Fibroblast of the aortic adventitia (primary cell): ENCODE measurements around the gene ANKRD27. TPM values are rescaled to one million over a fixed set of nuclear protein-coding genes. Genes with fewer than 3 reads are reported as not detected.

ENCODE experiments used
- DNase-seq: peaks from one replicate; pipeline ENCODE4 v3.0.0-alpha.2; 2010; ENCODE audit warnings: low read depth
- H3K4me3 ChIP-seq: 2 replicates; pipeline ENCODE4 v1.5.1; 2011; ENCODE audit warnings: low read depth, mild to moderate bottlenecking, control low read depth, low read length, moderate library complexity
- total RNA-seq: library from RNA; depleted of rRNA; stranded (reverse); fragments of >200 nt; gene quantifications from 2 replicates; pipeline ENCODE4 v1.2.3, GENCODE V29; 2012; ENCODE audit warnings: low replicate concordance
- TF ChIP-seq, protein P1 (sequence below): IDR thresholded peaks from 2 replicates; pipeline ENCODE4 v1.5.1; 2011; ENCODE audit warnings: mild to moderate bottlenecking, low read length, control low read depth, inconsistent platforms; ENCODE audit not compliant: insufficient read depth

The ANKRD27 gene
- total RNA-seq, 1 donor: 29.0 TPM

- DNase-seq: peak; percentile 10
- TF ChIP-seq, protein P1, sequence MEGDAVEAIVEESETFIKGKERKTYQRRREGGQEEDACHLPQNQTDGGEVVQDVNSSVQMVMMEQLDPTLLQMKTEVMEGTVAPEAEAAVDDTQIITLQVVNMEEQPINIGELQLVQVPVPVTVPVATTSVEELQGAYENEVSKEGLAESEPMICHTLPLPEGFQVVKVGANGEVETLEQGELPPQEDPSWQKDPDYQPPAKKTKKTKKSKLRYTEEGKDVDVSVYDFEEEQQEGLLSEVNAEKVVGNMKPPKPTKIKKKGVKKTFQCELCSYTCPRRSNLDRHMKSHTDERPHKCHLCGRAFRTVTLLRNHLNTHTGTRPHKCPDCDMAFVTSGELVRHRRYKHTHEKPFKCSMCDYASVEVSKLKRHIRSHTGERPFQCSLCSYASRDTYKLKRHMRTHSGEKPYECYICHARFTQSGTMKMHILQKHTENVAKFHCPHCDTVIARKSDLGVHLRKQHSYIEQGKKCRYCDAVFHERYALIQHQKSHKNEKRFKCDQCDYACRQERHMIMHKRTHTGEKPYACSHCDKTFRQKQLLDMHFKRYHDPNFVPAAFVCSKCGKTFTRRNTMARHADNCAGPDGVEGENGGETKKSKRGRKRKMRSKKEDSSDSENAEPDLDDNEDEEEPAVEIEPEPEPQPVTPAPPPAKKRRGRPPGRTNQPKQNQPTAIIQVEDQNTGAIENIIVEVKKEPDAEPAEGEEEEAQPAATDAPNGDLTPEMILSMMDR: no peak
- H3K4me3 ChIP-seq: peak overlapping the region; percentile 78
These were observed 17.7 kb upstream of the ANKRD27 start for GRCh38 chr19:32692727-32693061.

DNA sequence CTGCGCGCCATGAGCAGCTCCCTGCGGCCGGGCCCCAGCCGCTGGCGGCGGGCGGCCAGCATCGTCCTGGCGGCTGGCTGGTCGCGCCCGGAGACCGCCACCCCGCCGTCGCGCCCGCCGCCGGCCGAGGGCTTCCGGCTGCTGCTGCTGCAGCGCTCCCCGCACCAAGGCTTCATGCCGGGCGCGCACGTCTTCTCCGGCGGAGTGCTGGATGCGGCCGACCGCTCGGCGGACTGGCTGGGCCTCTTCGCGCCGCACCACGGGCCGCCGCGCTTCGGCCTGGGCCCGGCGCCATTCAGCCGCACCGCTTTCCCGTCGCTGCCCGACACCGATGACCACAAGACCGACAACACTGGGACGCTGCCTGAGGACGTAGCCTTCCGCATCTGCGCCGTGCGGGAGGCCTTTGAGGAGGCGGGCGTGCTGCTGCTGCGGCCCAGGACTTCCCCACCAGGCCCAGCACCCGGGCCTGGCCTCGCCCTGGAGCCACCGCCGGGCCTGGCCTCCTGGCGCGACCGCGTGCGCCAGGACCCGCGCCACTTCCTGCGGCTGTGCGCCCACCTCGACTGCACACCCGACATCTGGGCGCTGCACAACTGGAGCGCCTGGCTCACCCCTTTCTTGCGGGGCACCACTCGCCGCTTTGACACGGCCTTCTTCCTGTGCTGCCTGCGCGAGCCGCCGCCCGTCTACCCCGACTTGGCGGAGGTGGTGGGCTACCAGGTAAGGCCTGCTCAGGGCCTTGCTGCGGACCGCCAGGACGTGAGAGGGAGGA, 17.2 kb upstream of the ANKRD27 start:
- H3K4me3 ChIP-seq: peak overlapping the region; percentile 78
- TF ChIP-seq, protein P1: no peak
- DNase-seq: peak; percentile 66

GRCh38 chr19:32691291-32691951, 16.4 kb upstream of the ANKRD27 start, which contains the start of gene NUDT19:
Gene NUDT19, plus strand, starts transcription at chr19:32691821. Its CDS starts 140 bp downstream, at chr19:32691961.
- DNase-seq: peak; percentile 70
- H3K4me3 ChIP-seq: peak within 1 kb of the TSS; percentile 78
- TF ChIP-seq, protein P1: no peak

- TF ChIP-seq, protein P1: no peak
- no peak overlapping the region for H3K4me3 ChIP-seq
- peak; percentile 43 for DNase-seq
These were observed 13.3 kb upstream of the ANKRD27 start for GRCh38 chr19:32688311-32688710.

- no peak overlapping the region for H3K4me3 ChIP-seq
- TF ChIP-seq, protein P1: no peak
- no peak for DNase-seq
These were observed 12.7 kb upstream of the ANKRD27 start for GRCh38 chr19:32687681-32688080.

- no peak for DNase-seq
- TF ChIP-seq, protein P1: no peak
- H3K4me3 ChIP-seq: no peak overlapping the region
These were observed 12.0 kb upstream of the ANKRD27 start for GRCh38 chr19:32686847-32687475.
